GM19395 (cell line): ENCODE results near the gene CDX2.

Source experiments
- ATAC-seq: cut with Tn5 transposase; IDR thresholded peaks from one replicate; pipeline ENCODE4 v1.9.1; 2021; ENCODE audit warnings: mild to moderate bottlenecking, moderate library complexity; ENCODE audit not compliant: unreplicated experiment

The CDX2 gene

GRCh38 chr13:27933118-27933517 is 36.0 kb downstream of the CDX2 start:
- ATAC-seq, result no peak

- no peak for ATAC-seq
Observed at GRCh38 chr13:27929868-27930267, 39.2 kb downstream of the CDX2 start.

DNA sequence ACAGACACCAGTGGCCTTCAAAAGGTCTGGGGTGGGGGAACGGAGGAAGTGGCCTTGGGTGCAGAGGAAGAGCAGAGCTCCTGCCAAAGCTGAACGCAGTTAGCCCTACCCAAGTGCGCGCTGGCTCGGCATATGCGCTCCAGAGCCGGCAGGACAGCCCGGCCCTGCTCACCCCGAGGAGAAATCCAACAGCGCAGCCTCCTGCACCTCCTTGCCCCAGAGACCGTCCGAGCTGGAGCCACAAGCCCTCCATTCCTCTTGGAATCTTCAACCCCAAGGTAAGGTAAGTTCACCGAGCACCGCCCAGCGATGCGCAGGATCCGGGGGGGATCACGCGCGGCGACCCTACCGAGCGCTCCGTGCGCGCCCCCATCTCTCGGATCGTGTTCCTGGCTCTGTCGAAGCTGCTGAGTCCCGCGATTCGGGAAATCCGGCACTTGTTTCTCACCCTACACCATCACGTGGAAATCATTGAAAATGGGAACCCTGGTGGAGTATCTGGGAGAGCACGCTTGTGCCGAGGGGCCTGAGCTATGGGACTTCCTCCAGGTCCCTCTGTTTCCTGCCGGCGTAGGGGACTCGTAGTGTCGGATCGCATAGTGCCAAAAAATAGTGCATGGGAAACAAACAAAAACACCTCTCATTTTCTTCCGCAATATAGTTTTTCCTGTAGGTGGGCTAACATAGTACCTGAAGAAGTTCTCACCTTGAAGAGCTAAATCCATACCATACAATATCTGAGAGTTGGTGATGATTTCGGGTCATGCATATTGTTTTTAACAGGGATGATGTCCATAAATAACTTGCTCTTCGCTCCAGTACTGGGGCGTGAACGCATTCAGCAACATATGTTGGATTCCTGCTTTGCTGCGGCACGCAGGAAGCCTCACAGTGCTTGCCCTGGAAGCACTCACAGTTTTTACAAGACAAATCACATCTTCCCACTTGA is 40.0 kb downstream of the CDX2 start:
- no peak for ATAC-seq

DNA sequence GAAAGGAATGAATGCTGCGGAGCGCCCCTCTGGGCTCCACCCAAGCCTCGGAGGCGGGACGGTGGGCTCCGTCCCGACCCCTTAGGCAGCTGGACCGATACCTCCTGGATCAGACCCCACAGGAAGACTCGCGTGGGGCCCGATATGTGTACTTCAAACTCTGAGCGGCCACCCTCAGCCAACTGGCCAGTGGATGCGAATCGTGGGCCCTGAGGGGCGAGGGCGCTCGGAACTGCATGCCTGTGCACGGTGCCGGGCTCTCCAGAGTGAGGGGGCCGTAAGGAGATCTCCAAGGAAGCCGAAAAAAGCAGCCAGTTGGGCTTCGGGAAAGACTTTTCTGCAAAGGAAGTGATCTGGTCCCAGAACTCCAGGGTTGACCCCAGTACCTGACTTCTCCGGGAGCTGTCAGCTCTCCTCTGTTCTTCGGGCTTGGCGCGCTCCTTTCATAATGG is 40.7 kb downstream of the CDX2 start:
- no peak for ATAC-seq

GRCh38 chr13:27927444-27928352 is 41.4 kb downstream of the CDX2 start:
- no peak for ATAC-seq

DNA sequence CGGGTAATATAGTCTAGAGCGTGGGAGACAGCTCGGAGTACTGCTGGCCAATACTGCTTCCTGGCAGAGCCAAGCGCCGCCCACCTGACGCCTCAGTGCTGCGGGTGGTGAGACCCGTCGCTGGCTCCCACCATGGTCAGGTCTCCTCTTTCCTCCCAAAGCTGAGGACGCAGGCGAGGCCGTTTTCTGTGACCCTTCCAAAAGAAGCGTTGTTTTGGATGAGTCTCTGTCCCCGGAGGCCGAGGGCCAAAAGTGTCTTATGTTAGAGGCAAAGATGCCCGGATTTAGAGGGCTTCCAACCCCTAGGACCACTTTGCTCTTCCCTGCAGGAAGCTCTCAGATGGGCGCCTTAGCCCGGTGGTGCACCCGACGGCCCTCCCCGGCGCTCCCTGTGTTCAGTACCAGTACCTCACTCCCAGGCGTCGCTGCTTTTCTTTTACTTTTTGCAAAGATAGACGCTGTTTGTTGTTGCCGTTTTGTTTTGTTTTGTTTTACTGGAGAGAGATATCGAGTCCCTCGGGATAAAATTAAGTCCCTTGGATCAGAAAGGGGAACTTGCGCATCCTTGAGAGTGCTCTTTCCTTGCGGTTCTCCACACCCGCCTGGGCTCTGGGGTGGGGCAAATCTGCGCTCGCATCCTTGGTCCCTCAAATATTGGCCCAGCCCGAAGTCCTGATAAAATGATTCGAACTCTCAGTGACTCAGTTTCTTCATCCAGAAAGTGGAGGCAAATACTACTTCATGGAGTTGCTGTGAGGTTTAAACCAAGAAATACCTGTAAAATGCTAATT is 42.3 kb downstream of the CDX2 start:
- ATAC-seq, result no peak

- no peak for ATAC-seq
Observed at GRCh38 chr13:27925220-27925991, 43.7 kb downstream of the CDX2 start.

GRCh38 chr13:27924529-27925141 is 44.5 kb downstream of the CDX2 start:
- no peak for ATAC-seq

GRCh38 chr13:27923794-27924528 is 45.2 kb downstream of the CDX2 start:
- no peak for ATAC-seq

GRCh38 chr13:27922883-27923612 is 46.1 kb downstream of the CDX2 start:
- ATAC-seq, result no peak

GRCh38 chr13:27921961-27922882 is 46.9 kb downstream of the CDX2 start:
- no peak for ATAC-seq

- ATAC-seq, result no peak
Observed at GRCh38 chr13:27921421-27921960, 47.6 kb downstream of the CDX2 start.

DNA sequence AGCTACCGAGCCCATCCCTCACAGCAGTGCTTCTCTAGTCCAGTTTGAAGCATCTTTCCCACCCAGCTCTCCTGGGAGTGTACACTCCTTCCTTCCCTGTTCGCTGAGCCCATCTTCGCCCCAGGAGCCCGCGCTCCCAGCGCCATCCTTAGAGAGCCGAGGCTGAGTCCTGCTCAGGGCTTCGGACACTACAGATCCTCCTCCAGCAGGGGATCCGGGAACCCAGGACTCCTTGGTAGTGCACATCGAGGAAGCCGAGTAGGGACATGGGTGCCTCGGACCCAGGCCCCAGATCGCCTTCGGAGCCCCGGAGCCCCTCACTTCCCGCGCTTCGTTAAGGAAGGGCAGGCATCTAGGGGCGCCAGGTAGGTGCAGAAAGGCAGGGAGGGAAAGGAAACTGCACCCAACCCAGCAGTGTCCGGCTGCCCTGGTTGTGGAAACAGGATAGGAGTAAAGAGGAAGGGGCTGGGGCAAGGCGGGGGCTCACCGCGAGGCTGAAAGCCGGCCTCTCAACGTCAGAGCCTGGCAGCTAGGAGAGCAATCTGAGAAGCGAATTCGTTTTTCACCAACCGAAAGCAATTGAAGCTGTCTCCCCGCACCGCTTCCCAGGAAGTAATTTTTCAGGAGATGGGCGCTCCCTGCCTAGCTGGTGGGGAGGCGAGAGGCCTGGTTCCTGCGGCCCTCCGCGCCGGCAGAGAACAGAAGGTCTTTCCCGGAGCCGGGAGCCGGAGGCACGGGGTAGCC is 48.3 kb downstream of the CDX2 start:
- no peak for ATAC-seq

DNA sequence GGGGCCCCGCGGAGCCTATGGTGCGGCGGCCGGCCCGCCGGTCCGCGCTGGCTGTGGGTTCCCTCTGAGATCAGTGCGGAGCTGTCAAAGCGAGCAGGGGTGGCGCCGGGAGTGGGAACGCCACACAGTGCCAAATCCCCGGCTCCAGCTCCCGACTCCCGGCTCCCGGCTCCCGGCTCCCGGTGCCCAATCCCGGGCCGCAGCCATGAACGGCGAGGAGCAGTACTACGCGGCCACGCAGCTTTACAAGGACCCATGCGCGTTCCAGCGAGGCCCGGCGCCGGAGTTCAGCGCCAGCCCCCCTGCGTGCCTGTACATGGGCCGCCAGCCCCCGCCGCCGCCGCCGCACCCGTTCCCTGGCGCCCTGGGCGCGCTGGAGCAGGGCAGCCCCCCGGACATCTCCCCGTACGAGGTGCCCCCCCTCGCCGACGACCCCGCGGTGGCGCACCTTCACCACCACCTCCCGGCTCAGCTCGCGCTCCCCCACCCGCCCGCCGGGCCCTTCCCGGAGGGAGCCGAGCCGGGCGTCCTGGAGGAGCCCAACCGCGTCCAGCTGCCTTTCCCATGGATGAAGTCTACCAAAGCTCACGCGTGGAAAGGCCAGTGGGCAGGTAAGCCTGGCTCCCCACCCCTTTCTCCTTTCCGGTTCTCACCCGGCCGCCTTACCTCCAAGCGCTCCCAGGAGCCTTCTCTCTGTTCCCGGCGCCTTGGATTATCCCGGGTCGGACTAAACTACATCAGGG is 49.0 kb downstream of the CDX2 start, which contains the start of gene PDX1:
TSS of gene PDX1 (plus strand) at position 67 of the 743 bp plus-strand sequence. CDS start at position 206, 139 bp downstream.
- ATAC-seq, result no peak

DNA sequence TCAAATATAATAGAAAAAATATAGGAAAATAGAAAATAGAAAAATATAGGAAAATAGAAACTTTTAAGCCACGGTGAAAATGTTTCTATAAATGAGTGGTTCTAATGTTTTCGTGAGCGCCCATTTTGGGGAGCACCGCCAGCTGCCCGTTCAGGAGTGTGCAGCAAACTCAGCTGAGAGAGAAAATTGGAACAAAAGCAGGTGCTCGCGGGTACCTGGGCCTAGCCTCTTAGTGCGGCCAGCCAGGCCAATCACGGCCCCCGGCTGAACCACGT is 49.5 kb downstream of the CDX2 start:
- ATAC-seq, result no peak
